ENCODE measurements around the gene ENO2. TPM values are rescaled to one million over a fixed set of nuclear protein-coding genes. Genes with fewer than 3 reads are reported as not detected.

The ENO2 gene
- total and polyA plus RNA-seq, 4 donors: 1.1 to 3.1 (median 1.4) TPM

DNA sequence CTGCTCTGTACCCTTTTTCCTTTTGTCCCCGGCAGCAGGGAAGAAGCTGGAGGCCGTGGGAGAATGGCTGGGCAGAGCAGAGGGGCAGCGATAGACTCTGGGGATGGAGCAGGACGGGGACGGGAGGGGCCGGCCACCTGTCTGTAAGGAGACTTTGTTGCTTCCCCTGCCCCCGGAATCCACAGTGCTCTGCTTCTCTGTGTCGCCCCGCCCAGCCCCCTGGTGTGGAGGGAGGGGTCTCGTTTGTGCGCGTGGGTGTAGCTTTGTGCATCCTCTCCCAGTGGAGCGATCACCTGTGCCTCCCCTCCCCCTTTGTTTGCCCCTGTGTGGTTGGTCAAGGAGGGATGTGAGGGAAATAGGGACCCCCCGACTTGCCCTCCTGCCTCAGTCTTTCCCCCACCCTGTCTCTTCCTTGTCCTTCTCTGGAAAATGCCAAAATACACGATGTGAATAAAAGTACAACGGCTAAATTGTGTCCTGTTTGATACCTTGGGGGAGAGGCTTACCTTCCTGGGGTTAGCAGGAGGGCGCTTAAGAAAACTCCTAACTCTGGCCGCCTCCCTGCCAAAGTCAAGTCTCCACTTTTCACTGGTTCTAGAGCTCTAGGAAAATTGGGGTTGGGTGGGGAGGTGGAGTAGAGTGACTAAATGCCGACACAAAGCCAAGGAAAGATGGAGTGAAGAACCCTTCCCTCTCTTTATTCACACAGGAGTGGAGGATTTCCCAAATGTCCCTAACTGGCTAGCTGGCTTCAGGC lies 48.0 kb upstream of the ENO2 start:
- Histone ChIP-seq H3K4me1 (ENCODE audit: control insufficient read depth in 4 of 4, insufficient read depth in 4 of 4, low read length in 3 of 4) (peaks cover 3 to 33% (median 29%) of the 10 kb centered on the region in 4 donors), H3K4me3 (ENCODE audit: low read depth in 1 of 3, low read length in 3 of 3) (no peak overlapping the region), H3K27ac (ENCODE audit: low read depth in 1 of 2, low read length in 2 of 2) (peak overlapping the region in 1 of 2 donors; percentile 52), H3K9ac (ENCODE audit: low read depth in 1 of 2, low read length in 2 of 2) (no peak overlapping the region), H3K27me3 (ENCODE audit: control insufficient read depth in 4 of 4, insufficient read depth in 4 of 4, low read length in 3 of 4) (no peaks in the 10 kb centered on the region), H3K9me3 (ENCODE audit: control insufficient read depth in 4 of 4, low read length in 3 of 4) (no peaks in the 10 kb centered on the region), H3K36me3 (ENCODE audit: control insufficient read depth in 4 of 4, insufficient read depth in 3 of 4, low read depth in 1 of 4, low read length in 3 of 4) (peaks cover 7 to 44% (median 18%) of the 10 kb centered on the region in 4 donors)
- DNase-seq (ENCODE audit: low spot score): no peak
- WGBS: 83% methylated on average over 19 of the region's 19 CpGs
- TF ChIP-seq RAD21 (IDR thresholded peaks at IDR 0.05): no peak
- no peak for TF ChIP-seq FOXA1 (IDR thresholded peaks at IDR 0.05)

DNA sequence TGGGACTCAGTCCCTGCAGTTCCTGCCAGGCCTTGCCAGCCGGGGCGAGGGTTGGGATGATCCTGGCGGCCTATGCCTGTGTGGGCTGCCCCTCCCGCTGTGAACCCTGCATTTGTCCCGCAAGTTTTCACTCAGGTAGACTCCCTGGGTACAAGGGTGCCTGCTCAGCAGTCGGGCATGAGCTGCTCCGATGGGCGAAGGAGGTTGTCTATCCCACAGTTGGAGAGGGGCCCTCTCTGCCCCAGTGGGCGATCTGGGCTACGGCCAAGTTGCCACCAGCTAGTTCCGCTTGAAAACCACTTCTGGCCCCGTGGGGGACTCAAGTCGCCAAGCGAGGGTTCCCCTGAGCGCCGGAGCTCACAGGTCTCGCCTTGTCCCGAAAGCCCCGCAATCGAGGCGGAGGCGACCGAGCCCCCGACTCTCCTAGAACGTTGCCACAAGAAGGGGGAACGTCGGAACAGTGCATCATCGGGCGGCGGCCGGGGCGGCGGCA lies 47.4 kb upstream of the ENO2 start:
- H3K9me3 ChIP-seq (ENCODE audit: control insufficient read depth in 4 of 4, low read length in 3 of 4): no peaks in the 10 kb centered on the region
- WGBS: 3% methylated on average over 33 of the region's 33 CpGs
- no peak overlapping the region for H3K9ac ChIP-seq (ENCODE audit: low read depth in 1 of 2, low read length in 2 of 2)
- peaks cover 3 to 40% (median 35%) of the 10 kb centered on the region in 4 donors for H3K4me1 ChIP-seq (ENCODE audit: control insufficient read depth in 4 of 4, insufficient read depth in 4 of 4, low read length in 3 of 4)
- H3K27ac ChIP-seq (ENCODE audit: low read depth in 1 of 2, low read length in 2 of 2): peak overlapping the region; percentile 52 to 99
- TF ChIP-seq HNF4A (conservative IDR thresholded peaks at IDR 0.05) (peak in 1 of 2 donors; percentile 20), JUND (IDR thresholded peaks at IDR 0.05) (no peak), CTCF (IDR thresholded peaks at IDR 0.05; ENCODE audit: low read depth, low read length, missing input control) (no peak), NR2F2 (IDR thresholded peaks at IDR 0.05) (no peak), EGR1 (IDR thresholded peaks at IDR 0.05; ENCODE audit: low read depth in 2 of 2) (no peak), RXRA (IDR thresholded peaks at IDR 0.05) (no peak), TAF1 (conservative IDR thresholded peaks at IDR 0.05) (no peak), SP1 (IDR thresholded peaks at IDR 0.05) (peak; percentile 8), RAD21 (IDR thresholded peaks at IDR 0.05) (no peak), GABPA (IDR thresholded peaks at IDR 0.05 in 1 of 2, conservative IDR thresholded peaks at IDR 0.05 in 1 of 2) (no peak), YY1 (IDR thresholded peaks at IDR 0.05) (no peak)
- TF ChIP-seq, protein P1, sequence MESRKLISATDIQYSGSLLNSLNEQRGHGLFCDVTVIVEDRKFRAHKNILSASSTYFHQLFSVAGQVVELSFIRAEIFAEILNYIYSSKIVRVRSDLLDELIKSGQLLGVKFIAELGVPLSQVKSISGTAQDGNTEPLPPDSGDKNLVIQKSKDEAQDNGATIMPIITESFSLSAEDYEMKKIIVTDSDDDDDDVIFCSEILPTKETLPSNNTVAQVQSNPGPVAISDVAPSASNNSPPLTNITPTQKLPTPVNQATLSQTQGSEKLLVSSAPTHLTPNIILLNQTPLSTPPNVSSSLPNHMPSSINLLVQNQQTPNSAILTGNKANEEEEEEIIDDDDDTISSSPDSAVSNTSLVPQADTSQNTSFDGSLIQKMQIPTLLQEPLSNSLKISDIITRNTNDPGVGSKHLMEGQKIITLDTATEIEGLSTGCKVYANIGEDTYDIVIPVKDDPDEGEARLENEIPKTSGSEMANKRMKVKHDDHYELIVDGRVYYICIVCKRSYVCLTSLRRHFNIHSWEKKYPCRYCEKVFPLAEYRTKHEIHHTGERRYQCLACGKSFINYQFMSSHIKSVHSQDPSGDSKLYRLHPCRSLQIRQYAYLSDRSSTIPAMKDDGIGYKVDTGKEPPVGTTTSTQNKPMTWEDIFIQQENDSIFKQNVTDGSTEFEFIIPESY (IDR thresholded peaks at IDR 0.05): no peak
- TF ChIP-seq, protein P2, sequence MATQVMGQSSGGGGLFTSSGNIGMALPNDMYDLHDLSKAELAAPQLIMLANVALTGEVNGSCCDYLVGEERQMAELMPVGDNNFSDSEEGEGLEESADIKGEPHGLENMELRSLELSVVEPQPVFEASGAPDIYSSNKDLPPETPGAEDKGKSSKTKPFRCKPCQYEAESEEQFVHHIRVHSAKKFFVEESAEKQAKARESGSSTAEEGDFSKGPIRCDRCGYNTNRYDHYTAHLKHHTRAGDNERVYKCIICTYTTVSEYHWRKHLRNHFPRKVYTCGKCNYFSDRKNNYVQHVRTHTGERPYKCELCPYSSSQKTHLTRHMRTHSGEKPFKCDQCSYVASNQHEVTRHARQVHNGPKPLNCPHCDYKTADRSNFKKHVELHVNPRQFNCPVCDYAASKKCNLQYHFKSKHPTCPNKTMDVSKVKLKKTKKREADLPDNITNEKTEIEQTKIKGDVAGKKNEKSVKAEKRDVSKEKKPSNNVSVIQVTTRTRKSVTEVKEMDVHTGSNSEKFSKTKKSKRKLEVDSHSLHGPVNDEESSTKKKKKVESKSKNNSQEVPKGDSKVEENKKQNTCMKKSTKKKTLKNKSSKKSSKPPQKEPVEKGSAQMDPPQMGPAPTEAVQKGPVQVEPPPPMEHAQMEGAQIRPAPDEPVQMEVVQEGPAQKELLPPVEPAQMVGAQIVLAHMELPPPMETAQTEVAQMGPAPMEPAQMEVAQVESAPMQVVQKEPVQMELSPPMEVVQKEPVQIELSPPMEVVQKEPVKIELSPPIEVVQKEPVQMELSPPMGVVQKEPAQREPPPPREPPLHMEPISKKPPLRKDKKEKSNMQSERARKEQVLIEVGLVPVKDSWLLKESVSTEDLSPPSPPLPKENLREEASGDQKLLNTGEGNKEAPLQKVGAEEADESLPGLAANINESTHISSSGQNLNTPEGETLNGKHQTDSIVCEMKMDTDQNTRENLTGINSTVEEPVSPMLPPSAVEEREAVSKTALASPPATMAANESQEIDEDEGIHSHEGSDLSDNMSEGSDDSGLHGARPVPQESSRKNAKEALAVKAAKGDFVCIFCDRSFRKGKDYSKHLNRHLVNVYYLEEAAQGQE (IDR thresholded peaks at IDR 0.05): no peak
- TF ChIP-seq, protein P3, sequence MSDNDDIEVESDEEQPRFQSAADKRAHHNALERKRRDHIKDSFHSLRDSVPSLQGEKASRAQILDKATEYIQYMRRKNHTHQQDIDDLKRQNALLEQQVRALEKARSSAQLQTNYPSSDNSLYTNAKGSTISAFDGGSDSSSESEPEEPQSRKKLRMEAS (IDR thresholded peaks at IDR 0.05): no peak
- TF ChIP-seq, protein P4, sequence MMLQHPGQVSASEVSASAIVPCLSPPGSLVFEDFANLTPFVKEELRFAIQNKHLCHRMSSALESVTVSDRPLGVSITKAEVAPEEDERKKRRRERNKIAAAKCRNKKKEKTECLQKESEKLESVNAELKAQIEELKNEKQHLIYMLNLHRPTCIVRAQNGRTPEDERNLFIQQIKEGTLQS (IDR thresholded peaks at IDR 0.05): no peak
- peak overlapping the region in 2 of 3 donors; percentile 39 to 91 for H3K4me3 ChIP-seq (ENCODE audit: low read depth in 1 of 3, low read length in 3 of 3)
- H3K27me3 ChIP-seq (ENCODE audit: control insufficient read depth in 4 of 4, insufficient read depth in 4 of 4, low read length in 3 of 4): no peaks in the 10 kb centered on the region
- DNase-seq (ENCODE audit: low spot score): no peak
- H3K36me3 ChIP-seq (ENCODE audit: control insufficient read depth in 4 of 4, insufficient read depth in 3 of 4, low read depth in 1 of 4, low read length in 3 of 4): peaks cover 4 to 39% (median 17%) of the 10 kb centered on the region in 4 donors
